ENCODE data around the gene TSNAX.
A peak's percentile ranks its signal among the peaks of the same experiment; 100 is the strongest.
"Not testable (repeated sequence)": the region's sequence is repeated elsewhere in the genome, so short reads cannot be mapped to it uniquely, and the experiment has no call there.

The TSNAX gene, protein sequence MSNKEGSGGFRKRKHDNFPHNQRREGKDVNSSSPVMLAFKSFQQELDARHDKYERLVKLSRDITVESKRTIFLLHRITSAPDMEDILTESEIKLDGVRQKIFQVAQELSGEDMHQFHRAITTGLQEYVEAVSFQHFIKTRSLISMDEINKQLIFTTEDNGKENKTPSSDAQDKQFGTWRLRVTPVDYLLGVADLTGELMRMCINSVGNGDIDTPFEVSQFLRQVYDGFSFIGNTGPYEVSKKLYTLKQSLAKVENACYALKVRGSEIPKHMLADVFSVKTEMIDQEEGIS

DNA sequence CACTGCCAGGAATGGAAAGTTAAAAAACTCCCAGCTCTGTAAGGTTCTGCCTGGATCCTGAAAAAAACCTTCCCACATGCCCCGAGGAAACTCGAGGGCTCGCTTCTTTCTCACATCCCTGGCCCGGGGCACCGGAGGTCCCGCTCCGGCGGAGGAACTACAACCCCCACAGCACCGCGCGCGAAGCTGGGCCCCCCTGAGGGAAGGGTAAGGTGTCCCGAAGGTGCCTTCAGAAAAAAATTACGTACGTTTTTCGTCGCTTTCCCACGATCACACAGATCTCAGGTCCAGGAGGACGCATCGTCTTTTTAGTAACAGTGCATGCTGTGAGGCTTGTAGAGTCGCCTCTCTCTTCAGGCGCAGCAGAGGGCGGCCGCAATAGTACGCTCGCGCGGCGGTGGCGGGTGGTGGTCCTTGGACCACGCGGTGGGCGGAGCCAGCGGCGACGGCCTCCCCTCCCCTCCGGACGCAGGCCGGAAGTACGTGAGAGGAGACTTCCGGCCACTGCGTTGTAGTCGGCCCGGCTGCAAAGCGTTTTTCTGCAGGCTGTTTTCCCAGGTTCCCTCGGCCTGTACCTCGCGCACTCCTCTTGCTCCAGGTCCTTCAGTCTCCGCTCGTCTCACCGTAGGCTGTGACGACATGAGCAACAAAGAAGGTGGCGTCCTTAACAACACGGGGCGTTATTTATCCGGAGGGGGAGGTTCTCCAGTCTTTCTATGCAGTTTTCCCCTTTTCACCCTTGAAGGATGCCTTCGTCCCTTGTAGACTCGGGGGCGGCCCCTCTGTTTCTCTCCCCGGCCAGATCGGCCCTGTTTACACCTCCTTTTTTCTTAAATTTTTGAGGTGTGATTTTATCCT lies at the start of gene TSNAX:
TSS of gene TSNAX (plus strand) at position 498 of the 858 bp plus-strand sequence. CDS start at position 640, 142 bp downstream.
- DNase-seq, result peak; percentile 93

DNA sequence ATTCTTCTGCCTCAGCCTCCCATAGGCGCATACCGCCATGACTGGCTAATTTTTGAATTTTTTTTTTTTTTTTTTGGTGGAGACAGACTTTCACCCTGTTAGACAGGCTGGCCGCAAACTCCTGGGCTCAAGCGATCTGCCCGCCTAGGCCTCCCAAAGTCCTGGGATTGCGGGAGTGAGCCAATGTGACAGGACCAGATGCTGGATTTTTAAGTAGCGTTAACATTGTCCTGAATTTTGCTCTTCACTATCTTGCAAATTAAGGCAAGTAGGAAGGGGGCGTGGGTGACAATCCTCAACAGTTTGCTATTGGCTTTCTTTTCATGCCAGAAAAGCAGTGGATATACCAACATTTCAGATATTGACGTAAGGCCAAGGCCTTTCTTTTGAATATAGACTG lies 49.7 kb upstream of the TSNAX start:
- DNase-seq, result no peak

DNA sequence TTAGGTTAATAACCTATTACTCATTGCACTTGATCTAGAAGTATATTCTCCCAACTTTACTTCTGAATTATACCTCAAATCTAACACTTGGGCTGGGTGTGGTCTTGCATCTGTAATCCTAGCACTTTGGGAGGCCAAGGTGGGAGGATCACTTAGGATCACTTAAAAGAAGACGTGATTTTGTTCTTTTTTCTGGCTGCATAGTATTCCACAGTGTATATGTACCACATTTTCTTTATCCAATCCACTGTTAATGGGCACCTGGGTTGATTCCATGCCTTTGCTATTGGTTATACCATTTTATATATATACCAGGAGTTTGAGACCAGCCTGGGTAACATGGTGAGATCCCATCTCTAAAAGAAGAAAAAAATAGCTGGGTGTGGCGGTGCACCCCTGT lies 48.5 kb upstream of the TSNAX start:
- no peak for DNase-seq

DNA sequence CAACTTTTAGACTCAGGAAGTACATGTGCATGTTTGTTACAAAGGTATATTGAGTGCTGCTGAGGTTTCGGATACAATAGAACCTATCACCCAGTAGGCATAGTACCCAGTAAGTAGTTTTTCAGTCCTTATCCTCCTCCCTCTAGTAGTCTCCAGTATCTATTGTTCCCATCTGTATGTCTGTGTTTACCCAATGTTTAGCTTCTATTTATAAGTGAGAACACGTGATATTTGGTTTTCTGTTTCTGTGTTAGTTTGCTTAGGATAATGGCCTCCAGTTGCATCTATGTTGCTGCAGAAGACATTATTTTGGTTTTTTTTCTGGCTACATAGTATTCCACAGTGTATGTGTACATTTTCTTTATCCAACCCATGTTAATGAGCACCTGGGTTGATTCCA lies 47.2 kb upstream of the TSNAX start:
- DNase-seq, result no peak

DNA sequence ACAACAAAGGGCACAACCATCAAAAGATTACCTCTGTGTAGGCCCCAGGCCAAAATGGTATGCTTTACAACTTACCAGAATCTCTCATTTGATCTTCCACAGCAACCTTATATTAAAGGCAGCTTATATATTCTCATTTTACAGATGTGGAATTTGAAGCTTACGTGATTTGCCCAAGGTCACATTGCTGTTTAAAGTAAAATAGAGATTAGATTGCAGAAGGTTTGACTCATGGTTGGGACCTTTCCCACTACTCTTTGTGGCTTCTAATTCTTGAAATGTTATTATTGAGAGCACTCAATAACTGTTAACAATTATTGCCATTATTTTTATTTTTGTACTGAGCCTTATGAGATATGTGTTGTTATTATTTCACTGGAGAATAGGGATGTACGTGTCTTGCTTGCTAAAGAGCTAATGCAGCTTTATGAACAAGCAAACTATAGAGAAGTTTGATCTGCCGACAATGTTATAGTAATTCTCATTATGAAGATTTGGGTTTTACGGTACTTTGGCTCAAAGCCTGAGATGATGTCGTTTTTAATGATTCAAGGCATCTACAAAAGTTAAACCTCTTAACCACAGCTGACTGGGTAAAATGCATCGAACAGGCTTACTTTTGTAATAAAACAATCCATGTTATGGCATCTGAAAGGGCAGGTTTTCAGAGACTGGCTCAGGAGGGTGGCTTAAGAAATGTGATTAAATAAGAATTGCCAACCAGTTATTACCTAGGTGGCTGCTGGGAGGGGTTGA lies 43.3 kb upstream of the TSNAX start:
- DNase-seq, result no peak

DNA sequence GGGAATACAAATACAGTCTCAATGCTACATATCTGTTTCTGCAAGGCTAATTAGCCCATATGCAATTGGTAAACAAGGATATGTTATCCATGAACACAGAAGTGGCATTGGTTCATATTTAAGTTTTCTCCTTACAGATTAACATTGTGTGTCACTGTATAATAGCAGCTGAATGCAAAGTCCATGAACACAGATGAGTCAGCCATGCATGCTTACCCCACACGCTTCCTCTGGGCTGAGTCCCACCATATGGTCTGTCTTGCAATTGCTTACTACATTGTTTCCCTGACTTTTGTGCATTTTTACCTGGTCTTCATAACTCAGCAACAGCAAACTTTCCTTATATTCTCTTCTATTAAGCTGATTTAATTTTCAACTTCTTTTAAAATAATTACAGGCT lies 41.5 kb upstream of the TSNAX start:
- DNase-seq, result peak; percentile 21

DNA sequence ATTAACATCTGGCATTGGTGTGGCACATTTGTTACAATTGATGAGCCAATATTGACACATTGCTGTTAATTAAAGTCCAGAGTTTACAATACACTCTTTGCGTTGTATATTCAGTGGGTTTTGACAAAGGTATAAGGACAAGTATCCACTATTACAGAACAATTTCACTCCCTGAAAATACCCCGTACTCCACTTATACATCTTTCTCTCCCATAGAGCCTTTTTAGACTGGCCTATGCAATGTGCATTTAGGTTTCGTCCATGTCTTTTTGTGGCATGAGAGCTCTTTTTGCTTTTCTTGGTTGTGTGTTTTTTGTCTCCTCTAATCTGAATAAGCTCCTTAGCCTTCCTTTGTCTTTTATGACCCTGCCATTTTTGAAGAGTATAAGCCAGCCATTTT lies 40.6 kb upstream of the TSNAX start:
- DNase-seq, result no peak

DNA sequence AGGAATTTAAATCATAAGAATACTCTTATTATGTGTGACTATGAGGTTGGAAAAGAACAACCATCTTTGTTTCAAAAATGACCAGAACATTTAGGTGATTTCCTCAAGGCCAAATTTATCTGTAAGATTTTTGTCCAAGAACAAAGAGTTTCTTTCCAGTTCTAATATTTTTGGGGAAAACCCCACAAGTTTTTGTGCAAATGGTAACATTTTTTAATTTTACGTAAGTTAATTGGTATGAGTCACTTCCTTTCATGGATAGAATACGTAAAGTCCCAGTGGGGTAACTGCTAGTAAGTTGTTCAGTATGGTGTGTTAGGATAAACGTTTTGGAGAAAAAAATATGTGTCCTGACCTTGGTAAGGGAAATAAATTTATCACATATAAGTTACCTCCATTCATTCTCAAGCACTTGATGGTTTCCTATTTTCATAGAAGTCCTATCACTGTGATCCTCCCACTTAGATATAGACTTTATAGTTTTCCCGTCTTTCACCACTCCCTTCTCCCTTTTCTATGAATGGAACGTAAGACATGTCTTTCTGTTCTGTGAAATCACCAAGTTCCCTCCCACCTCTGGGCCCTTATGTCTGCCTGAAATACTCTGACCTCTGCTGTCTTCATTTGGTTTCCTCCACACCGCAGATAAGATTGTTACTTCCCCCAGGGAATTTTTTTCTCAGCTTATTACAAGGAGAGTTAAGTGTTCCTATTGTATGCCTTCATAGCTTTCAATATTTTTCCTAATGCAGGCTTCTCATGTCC lies 34.9 kb upstream of the TSNAX start:
- no peak for DNase-seq

DNA sequence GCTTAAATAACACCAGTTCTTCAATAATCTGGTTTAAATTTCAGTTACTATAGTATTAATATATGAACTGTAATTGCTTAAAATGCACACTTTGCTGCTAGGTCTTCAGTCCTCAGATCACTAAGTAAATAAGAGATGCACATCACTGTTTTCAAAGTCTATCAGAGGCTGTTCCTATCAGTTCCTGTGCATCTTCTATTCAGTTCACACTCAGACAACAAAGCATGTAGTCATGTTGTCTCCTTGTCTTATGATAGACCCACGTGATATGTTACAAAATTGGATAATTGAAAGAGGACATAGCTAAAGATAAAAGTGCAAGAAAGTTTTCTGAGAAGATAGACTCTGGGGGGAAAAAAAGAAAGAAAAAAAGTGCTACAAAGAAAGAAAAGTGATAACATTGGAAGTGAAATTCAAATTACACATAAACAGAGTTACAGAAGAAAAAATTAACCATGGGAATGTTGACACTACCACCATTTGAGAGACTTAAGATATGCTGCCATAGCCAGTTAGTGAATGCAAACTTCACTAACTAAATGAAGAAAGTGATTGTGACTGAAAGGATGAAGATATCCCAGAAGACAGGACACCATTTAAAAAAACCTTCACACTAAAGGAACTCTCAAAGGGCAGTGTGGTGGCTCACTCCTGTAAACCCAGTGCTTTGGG lies 33.9 kb upstream of the TSNAX start:
- DNase-seq, result no peak

DNA sequence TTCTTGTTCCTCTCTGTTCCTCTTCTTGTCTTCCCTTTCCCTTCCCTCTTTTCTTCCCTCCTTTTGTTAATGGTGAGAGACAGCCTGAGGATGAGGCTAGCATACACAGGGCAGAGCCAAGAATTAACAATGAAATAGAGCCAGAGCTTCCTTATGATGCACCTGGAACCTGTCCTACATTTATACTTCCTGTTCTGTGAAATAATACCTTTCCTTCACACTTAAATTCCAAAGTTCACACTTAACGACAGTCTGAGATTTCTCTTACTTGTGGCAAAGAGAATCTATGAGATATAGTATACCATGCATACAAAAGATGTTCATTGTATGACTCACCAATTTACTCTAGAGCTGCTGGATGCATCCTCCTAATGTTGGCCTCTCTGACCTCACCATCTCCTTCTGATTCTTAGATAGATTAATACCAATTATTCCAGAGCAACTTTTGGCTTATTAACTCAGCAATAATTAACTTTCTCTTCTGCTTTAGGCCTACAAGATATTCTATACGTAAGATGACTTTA lies 30.8 kb upstream of the TSNAX start:
- DNase-seq, result no peak

DNA sequence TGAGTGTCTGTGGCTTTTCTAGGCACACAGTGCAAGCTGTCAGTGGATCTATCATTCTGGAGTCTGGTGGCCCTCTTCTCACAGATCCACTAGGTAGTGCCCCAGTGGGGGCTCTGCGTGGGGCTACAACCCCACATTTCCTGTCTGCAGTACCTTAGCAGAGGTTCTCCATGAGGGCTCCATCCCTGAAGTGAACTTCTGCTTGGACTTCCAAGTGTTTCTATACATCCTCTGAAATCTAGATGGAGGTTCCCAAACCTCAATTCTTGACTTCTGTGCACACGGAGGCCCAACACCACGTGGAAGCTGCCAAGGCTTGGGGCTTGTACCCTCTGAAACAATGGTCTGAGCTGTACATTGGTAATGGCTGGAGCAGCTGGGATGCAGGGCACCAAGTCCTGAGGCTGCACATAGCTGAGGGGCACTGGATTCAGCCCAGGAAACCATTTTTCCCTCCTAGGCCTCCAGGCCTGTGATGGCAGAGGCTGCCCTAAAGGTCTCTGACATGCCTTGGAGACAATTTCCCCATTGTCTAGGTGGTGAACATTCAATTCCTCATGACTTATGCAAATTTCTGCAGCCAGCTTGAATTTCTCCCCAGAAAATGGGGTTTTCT lies 29.2 kb upstream of the TSNAX start:
- no peak for DNase-seq

DNA sequence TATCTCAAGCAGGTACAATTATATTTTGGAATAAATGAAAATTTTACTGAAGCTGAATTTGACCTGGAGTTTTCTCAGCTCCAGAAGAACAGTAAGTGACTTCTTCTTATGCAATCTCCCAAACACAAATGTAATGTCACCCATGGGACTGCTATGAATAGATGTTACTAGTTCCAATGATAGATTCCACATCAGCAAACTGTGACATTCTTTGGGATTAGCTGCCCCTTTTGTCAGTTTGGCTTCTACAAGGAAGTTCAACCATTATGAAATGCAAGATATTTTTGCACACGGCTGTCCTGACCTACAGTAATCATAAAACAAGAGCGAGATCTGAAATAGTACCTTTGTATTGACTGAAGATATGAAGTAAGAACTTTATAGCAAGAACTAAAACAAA lies 27.8 kb upstream of the TSNAX start:
- no peak for DNase-seq

DNA sequence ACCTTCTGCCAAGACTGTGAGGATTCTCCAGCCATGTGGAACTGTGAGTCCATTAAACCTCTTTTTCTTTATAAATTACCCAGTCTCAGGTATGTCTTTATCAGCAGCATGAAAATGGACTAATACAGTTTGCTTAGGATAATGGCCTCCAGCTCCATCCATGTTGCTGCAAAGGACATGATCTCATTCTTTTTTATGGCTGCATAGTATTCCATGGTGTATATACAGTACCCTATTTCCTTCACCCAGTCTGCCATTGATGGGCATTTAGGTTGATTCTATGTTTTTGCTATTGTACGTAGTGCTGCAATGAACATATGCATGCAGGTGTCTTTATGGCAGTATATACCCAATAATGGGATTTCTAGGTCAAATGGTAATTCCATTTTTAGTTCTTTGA lies 25.3 kb upstream of the TSNAX start:
- DNase-seq, result not testable (repeated sequence)

DNA sequence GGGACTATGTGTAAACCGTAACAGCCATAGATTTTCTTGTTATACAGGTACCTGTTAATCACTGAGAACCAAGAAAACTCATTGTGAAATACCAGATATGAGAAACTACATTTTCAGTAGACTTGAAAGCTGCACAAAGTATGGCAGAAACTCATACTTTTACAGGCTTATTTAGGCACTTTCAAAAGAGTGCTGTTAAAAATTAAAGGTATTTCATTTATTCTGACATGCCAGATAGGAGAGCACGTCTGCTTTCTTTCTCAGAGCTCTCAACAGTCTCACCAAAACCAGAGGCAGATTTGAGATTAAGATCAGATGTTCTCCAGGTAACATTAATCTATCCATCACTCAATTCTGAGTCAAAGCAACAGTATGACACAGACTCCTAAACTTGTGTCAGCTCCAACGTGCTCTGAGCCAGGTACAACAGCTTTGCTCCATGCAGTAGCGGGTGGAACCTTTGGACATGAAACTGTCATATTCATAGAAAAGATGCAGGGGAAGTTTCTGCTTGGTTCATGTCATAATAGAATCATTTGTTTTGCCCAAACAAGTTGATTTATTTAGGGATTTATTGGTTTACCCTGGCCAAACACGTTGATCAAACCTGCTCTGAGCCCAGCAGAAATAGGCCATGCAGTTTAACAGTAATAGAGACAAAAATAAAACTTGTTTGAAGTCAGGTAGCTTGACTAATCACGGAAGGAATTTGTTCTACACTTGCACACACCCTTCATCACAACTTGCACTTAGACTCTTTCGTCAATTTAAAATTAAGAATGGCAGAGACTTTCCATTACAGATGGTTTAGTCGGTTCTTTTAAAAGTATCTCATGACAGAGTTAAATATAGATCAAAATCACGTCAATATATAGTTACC lies 20.8 kb upstream of the TSNAX start:
- no peak for DNase-seq

DNA sequence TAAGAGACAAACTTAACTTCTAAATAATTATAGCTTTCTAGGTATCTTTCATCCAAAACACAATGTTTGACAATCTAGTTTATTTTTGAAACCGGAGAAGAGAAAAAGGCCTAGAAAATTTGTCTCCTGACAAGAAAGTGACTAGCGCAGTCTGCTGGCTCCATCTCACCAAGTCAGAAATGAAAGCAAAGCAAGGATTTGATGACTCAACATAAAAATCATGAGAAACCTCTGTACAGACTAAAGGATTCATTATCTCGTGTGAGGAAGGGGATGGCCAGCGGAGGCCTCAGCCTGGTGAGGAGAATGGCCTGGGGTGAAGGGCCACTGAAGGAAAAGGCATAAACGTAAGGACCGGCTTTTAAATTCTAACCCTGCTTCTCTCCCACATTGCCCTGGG lies 20.0 kb upstream of the TSNAX start:
- DNase-seq, result no peak

DNA sequence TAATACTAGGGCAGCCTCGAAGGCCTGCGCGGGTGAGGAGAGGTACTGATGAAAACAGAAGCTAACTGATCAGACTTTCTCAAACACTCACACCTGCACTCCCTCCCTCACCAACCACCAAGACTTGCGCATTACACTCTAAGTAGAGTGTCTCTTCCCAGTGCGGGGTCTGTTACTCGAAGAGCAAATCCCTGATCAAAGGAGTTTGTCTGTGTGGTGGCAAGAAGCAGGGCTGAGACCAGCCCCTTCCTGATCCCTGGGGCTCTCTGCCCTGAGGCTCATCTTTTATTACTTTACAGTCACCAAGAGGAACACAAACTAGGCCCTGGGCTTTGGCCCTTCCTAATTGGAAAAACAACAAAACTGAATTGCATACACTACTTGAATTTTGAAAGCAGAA lies 19.5 kb upstream of the TSNAX start:
- DNase-seq, result no peak

DNA sequence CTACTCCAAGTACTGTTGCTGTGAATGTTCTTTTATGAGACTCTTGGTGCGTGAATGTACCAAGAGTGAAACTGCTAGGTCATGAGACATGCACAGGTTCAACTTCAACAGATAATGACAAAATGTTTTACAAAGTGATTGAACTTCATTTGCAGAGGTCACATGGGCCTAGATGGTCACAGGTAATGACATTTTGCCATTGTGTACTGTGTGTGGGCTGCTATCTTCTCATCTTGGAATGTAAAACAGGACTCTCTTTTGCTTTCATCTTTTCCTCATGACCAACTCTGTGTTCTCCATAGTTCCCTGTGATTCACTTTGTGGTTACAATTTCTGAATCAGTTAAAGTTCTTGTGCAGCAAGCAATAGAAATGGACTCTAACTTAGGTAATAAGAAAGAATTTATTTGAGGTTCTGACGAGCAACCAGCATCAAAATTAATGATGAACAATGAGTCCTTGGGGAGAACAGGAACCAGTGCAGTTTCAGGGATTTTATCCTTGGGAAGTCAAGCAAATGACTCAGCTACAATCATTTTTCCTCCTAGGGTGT lies 16.2 kb upstream of the TSNAX start:
- no peak for DNase-seq

DNA sequence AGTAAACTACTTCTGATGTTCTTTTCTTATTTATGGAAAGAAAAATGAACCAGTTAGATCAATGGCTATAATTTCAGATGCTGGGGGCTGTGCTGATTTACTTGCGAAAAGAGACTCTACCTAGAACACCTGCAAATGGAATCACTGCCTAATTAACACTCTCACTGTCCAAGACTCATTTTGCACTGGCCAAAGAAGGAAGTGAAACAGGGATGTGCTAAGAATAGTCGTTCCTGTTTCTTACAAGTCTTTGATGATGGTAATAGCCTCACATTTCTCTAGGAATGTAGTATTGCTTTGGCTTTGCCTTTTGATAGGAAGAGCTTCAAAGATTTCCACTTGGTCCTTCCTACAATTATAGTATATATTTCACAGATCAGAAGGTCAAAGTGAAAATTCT lies 12.7 kb upstream of the TSNAX start:
- no peak for DNase-seq

DNA sequence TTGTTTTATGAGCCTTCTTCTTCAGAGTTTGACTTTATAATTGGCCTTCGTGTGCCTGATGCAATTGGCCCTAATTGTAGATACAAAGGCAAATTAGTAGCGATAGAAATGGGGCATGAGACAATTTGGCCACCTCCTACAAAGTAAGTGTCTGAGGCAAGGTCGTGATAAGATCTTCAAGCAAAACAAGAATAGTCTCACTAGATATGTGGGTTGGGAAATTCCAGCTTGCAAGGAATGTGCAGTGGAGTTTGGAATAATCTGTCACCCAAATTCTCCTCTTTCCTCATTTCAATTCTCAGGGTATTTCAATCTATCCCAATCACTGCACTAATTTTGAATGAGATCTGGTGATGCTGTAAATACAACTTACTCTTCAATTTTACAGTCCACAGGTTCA lies 11.4 kb upstream of the TSNAX start:
- no peak for DNase-seq

DNA sequence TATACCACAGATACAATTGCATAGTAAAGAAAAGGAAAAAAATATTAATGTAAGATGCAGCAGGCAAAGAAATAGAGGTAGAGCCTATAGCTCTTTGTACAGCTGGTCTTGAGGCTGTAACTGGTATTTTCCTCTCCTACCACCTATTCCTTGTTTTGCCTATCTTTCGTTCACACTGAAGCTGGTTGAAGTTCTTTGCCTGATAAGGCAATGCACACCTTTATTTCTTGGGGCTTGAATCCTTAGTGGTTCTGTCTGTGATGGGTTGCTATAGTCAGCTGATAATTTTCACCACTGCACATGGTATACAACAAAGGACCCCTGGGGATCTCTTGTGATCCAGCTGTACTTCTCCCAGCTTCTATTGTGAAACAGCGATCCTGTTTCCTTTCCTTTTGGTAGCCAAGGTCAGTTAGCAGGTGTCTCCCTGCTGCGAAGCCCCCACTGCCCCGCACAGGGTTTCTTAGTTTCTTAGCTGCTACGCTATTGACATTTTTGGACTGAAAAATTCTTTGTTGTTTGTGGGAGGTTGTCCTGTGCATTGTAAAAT lies 9.9 kb upstream of the TSNAX start:
- no peak for DNase-seq

All from DMS 273 treated with DMSO at 0.1 percent for 48 hours (cell line).